DND-41 (cell line): ENCODE measurements around the gene SYNE2.

ENCODE experiments used
- ATAC-seq: fragments of 200-7000 bp; cut with Tn5 transposase; 3 replicates; pipeline ENCODE4 v1.9.1; 2021; ENCODE audit warnings: low read depth; ENCODE audit not compliant: insufficient read depth
- DNase-seq: peaks from one replicate; pipeline ENCODE4 v3.0.0-alpha.2; 2020
- H2AFZ ChIP-seq: 2 replicates; pipeline ENCODE4 v1.6.0; 2012; ENCODE audit warnings: low read depth, low read length
- H3K27ac ChIP-seq: 2 replicates; pipeline ENCODE4 v1.5.1; 2012; ENCODE audit warnings: low read length, inconsistent platforms
- H3K27me3 ChIP-seq: fragments of 200-600 bp; sonication (generic); 2 replicates; pipeline ENCODE4 v1.6.0; 2012; ENCODE audit warnings: low read length, mild to moderate bottlenecking, inconsistent platforms; ENCODE audit not compliant: insufficient read depth, poor library complexity
- H3K36me3 ChIP-seq: 2 replicates; pipeline ENCODE4 v1.5.1; 2012; ENCODE audit warnings: low read length, inconsistent platforms; ENCODE audit not compliant: insufficient read depth
- H3K4me1 ChIP-seq: 2 replicates; pipeline ENCODE4 v1.5.1; 2012; ENCODE audit warnings: mild to moderate bottlenecking, low read length; ENCODE audit not compliant: insufficient read depth
- H3K4me2 ChIP-seq: 2 replicates; pipeline ENCODE4 v1.6.0; 2012; ENCODE audit warnings: mild to moderate bottlenecking, moderate library complexity, low read length, inconsistent platforms; ENCODE audit not compliant: insufficient read depth
- H3K4me3 ChIP-seq, 2 experiments: fragments of 200-600 bp in 1 of 2; shearing (Covaris generic) in 1 of 2; 2 replicates each; pipeline ENCODE4 v1.5.1; 2012 to 2016; ENCODE audit warnings: inconsistent platforms in 2 of 2, low read length in 2 of 2, mild to moderate bottlenecking in 2 of 2, low read depth in 1 of 2, moderate library complexity in 1 of 2
- H3K79me2 ChIP-seq: 2 replicates; pipeline ENCODE4 v1.6.0; 2012; ENCODE audit warnings: low read length, inconsistent platforms; ENCODE audit not compliant: insufficient read depth
- H3K9ac ChIP-seq: 2 replicates; pipeline ENCODE4 v1.6.0; 2012; ENCODE audit warnings: low read depth, mild to moderate bottlenecking, inconsistent platforms, low read length, moderate library complexity
- H3K9me3 ChIP-seq: 2 replicates; pipeline ENCODE4 v1.5.1; 2012; ENCODE audit warnings: low read length, moderate library complexity, mild to moderate bottlenecking, inconsistent platforms; ENCODE audit not compliant: insufficient read depth, severe bottlenecking
- H4K20me1 ChIP-seq: 2 replicates; pipeline ENCODE4 v1.6.0; 2012; ENCODE audit warnings: low read length; ENCODE audit not compliant: insufficient read depth
- CTCF ChIP-seq: IDR thresholded peaks from 2 replicates; pipeline ENCODE4 v1.5.1; 2012; ENCODE audit warnings: borderline replicate concordance, low read length, moderate library complexity, mild to moderate bottlenecking; ENCODE audit not compliant: poor library complexity, severe bottlenecking; ENCODE audit errors: extremely low read depth
- EZH2 ChIP-seq: IDR thresholded peaks from 3 replicates; pipeline ENCODE4 v1.6.1; 2012; ENCODE audit warnings: borderline replicate concordance, low read depth, mild to moderate bottlenecking, moderate library complexity, low read length, inconsistent platforms; ENCODE audit not compliant: severe bottlenecking

The SYNE2 gene

GRCh38 chr14:64247195-64247594, 394.4 kb downstream of the SYNE2 start:
- no peak for DNase-seq
- Histone ChIP-seq H4K20me1 (no peaks in the 10 kb centered on the region), H3K9ac (no peak overlapping the region), H3K36me3 (no peaks in the 10 kb centered on the region), H3K4me1 (no peaks in the 10 kb centered on the region), H3K4me3 (no peak overlapping the region), H2AFZ (no peak overlapping the region), H3K79me2 (no peaks in the 10 kb centered on the region), H3K4me2 (no peak overlapping the region), H3K9me3 (no peaks in the 10 kb centered on the region), H3K27me3 (no peaks in the 10 kb centered on the region), H3K27ac (no peak overlapping the region)
- no peak for ATAC-seq
- TF ChIP-seq EZH2, result no peak
- TF ChIP-seq CTCF, result no peak

GRCh38 chr14:64248689-64249088, 395.9 kb downstream of the SYNE2 start:
- DNase-seq, result no peak
- H3K9me3 ChIP-seq, result no peaks in the 10 kb centered on the region
- H2AFZ ChIP-seq, result no peak overlapping the region

GRCh38 chr14:64249363-64249762, 396.6 kb downstream of the SYNE2 start:
- no peaks in the 10 kb centered on the region for H3K27me3 ChIP-seq
- H3K4me1 ChIP-seq, result no peaks in the 10 kb centered on the region
- no peak overlapping the region for H2AFZ ChIP-seq

More at GRCh38 chr14:64248689-64249088, 395.9 kb downstream of the SYNE2 start:
- H3K36me3 ChIP-seq, result no peaks in the 10 kb centered on the region
- H3K4me2 ChIP-seq, result no peak overlapping the region
- H3K27me3 ChIP-seq, result no peaks in the 10 kb centered on the region
- no peak for ATAC-seq
- no peaks in the 10 kb centered on the region for H3K4me1 ChIP-seq
- no peak overlapping the region for H3K4me3 ChIP-seq
- H3K27ac ChIP-seq, result no peak overlapping the region
- H3K9ac ChIP-seq, result no peak overlapping the region
- TF ChIP-seq CTCF (no peak), EZH2 (no peak)
- no peaks in the 10 kb centered on the region for H3K79me2 ChIP-seq
- no peaks in the 10 kb centered on the region for H4K20me1 ChIP-seq

More at GRCh38 chr14:64249363-64249762, 396.6 kb downstream of the SYNE2 start:
- Histone ChIP-seq H3K4me3 (no peak overlapping the region), H3K27ac (no peak overlapping the region), H3K36me3 (no peaks in the 10 kb centered on the region), H3K4me2 (no peak overlapping the region), H3K79me2 (no peaks in the 10 kb centered on the region), H3K9me3 (no peaks in the 10 kb centered on the region), H4K20me1 (no peaks in the 10 kb centered on the region), H3K9ac (no peak overlapping the region)
- DNase-seq (no peak), ATAC-seq (no peak)
- TF ChIP-seq CTCF, result no peak
- TF ChIP-seq EZH2, result no peak
